MM.1S (cell line): ENCODE data around the gene KIF21B.

Experiments used
- CTCF ChIP-seq: fragments of 300-600 bp; sonication (generic); IDR thresholded peaks from 2 replicates; pipeline ENCODE4 v1.5.1; 2016; ENCODE audit warnings: antibody characterized with exemption, low read length, mixed read lengths
- EZH2 ChIP-seq: fragments of 300-600 bp; sonication (generic); optimal IDR thresholded peaks from 2 replicates; pipeline ENCODE3; 2017; ENCODE audit warnings: low read depth, mild to moderate bottlenecking, antibody characterized with exemption, low read length, mixed read lengths

GRCh38 chr1:201034671-201035070, 11.2 kb upstream of the KIF21B start:
- TF ChIP-seq CTCF, result no peak
- no peak for TF ChIP-seq EZH2
